ENCODE measurements around the gene SDR42E2.
A peak's percentile ranks its signal among the peaks of the same experiment; 100 is the strongest.

GRCh38 chr16:22195695-22196558 lies 33.6 kb downstream of the SDR42E2 start:
- no peak; the same call in 1 of the 2 replicates for TF ChIP-seq POLR2AphosphoS5 (IDR thresholded peaks at IDR 0.05; ENCODE audit: low read depth, low read length)
- TF ChIP-seq SIN3A (IDR thresholded peaks at IDR 0.05; ENCODE audit: borderline replicate concordance, insufficient read depth, low read length): no peak
- TF ChIP-seq TAF1 (IDR thresholded peaks at IDR 0.05; ENCODE audit: borderline replicate concordance, insufficient read depth, low read length): peak; percentile 33; the same call in 1 of the 2 replicates
- TF ChIP-seq REST (IDR thresholded peaks at IDR 0.05; ENCODE audit: insufficient read depth in 1 of 2, low read depth in 2 of 2, low read length in 2 of 2): no peak
- TF ChIP-seq FOXP2 (optimal IDR thresholded peaks at IDR 0.05; ENCODE audit: borderline replicate concordance, extremely low read depth, extremely low read length, insufficient read depth): no peak

Measured in PFSK-1 (cell line).